H9 (cell line): ENCODE results near the gene RHOB. TPM values are rescaled to one million over a fixed set of nuclear protein-coding genes. Genes with fewer than 3 reads are reported as not detected.

Experiments
- DNase-seq: peaks from one replicate; pipeline ENCODE4 v3.0.0-alpha.2; 2017
- H2AFZ ChIP-seq: one replicate; pipeline ENCODE4 v1.6.1; 2013; ENCODE audit warnings: mild to moderate bottlenecking, low read length, control low read depth, moderate library complexity
- H2AK5ac ChIP-seq: 2 replicates; pipeline ENCODE4 v1.6.1; 2013; ENCODE audit warnings: low read length, control low read depth, mixed read lengths; ENCODE audit not compliant: insufficient read length
- H2BK120ac ChIP-seq: one replicate; pipeline ENCODE4 v1.6.1; 2013; ENCODE audit warnings: low read depth, mild to moderate bottlenecking, low read length, control low read depth, inconsistent platforms; ENCODE audit not compliant: poor library complexity, severe bottlenecking
- H2BK12ac ChIP-seq: 2 replicates; pipeline ENCODE4 v1.6.1; 2013; ENCODE audit warnings: low read length, control low read depth, mixed read lengths, low read depth; ENCODE audit not compliant: insufficient read length
- H2BK15ac ChIP-seq: 2 replicates; pipeline ENCODE4 v1.6.1; 2013; ENCODE audit warnings: low read depth, low read length, control low read depth
- H2BK20ac ChIP-seq: one replicate; pipeline ENCODE4 v1.6.1; 2013; ENCODE audit warnings: low read depth, mild to moderate bottlenecking, low read length, control low read depth, inconsistent platforms; ENCODE audit not compliant: poor library complexity, severe bottlenecking
- H2BK5ac ChIP-seq: 2 replicates; pipeline ENCODE4 v1.6.1; 2013; ENCODE audit warnings: low read length, control low read depth, mixed read lengths; ENCODE audit not compliant: insufficient read length
- H3K14ac ChIP-seq: 2 replicates; pipeline ENCODE4 v1.6.1; 2013; ENCODE audit warnings: low read length, control low read depth; ENCODE audit not compliant: insufficient read depth
- H3K18ac ChIP-seq: 2 replicates; pipeline ENCODE4 v1.6.1; 2013; ENCODE audit warnings: low read depth, mild to moderate bottlenecking, mixed read lengths, low read length, control low read depth; ENCODE audit not compliant: insufficient read length
- H3K23ac ChIP-seq: 2 replicates; pipeline ENCODE4 v1.6.1; 2013; ENCODE audit warnings: low read length, control low read depth, mixed read lengths, low read depth; ENCODE audit not compliant: insufficient read length
- H3K23me2 ChIP-seq: 2 replicates; pipeline ENCODE4 v1.6.1; 2013; ENCODE audit warnings: low read depth, mild to moderate bottlenecking, mixed read lengths, low read length, control low read depth; ENCODE audit not compliant: insufficient read length, poor library complexity, severe bottlenecking
- H3K27ac ChIP-seq: 2 replicates; pipeline ENCODE4 v1.5.1; 2013; ENCODE audit warnings: low read length, control low read depth, mixed read lengths, low read depth; ENCODE audit not compliant: insufficient read length
- H3K27me3 ChIP-seq: 2 replicates; pipeline ENCODE4 v1.6.1; 2013; ENCODE audit warnings: low read length, control low read depth, inconsistent platforms; ENCODE audit not compliant: insufficient read depth
- H3K4ac ChIP-seq: 2 replicates; pipeline ENCODE4 v1.6.1; 2013; ENCODE audit warnings: low read depth, mild to moderate bottlenecking, control low read depth, inconsistent platforms, low read length, moderate library complexity
- H3K4me1 ChIP-seq: 2 replicates; pipeline ENCODE4 v1.6.1; 2013; ENCODE audit warnings: low read length, control low read depth, inconsistent platforms; ENCODE audit not compliant: insufficient read depth
- H3K4me2 ChIP-seq: 2 replicates; pipeline ENCODE4 v1.6.1; 2013; ENCODE audit warnings: low read length, control low read depth, mixed read lengths; ENCODE audit not compliant: insufficient read length, insufficient read depth
- H3K56ac ChIP-seq: 2 replicates; pipeline ENCODE4 v1.6.1; 2013; ENCODE audit warnings: low read depth, mild to moderate bottlenecking, mixed read lengths, low read length, control low read depth; ENCODE audit not compliant: insufficient read length
- H3K79me1 ChIP-seq: 2 replicates; pipeline ENCODE4 v1.6.1; 2013; ENCODE audit warnings: low read depth, mild to moderate bottlenecking, moderate library complexity, low read length, control low read depth, inconsistent platforms; ENCODE audit not compliant: insufficient read depth, poor library complexity, severe bottlenecking
- H3K79me2 ChIP-seq: 2 replicates; pipeline ENCODE4 v1.6.1; 2013; ENCODE audit warnings: low read length, control low read depth, inconsistent platforms; ENCODE audit not compliant: insufficient read depth
- H3K9ac ChIP-seq: 2 replicates; pipeline ENCODE4 v1.6.1; 2013; ENCODE audit warnings: low read length, control low read depth, mixed read lengths; ENCODE audit not compliant: insufficient read length; ENCODE audit errors: extremely low read depth
- H3K9me3 ChIP-seq: one replicate; pipeline ENCODE4 v1.6.1; 2013; ENCODE audit warnings: low read depth, low read length, inconsistent platforms; ENCODE audit not compliant: control insufficient read depth
- H3T11ph ChIP-seq: one replicate; pipeline ENCODE4 v1.6.1; 2013; ENCODE audit warnings: mild to moderate bottlenecking, low read length, control low read depth, inconsistent platforms
- H4K20me1 ChIP-seq: one replicate; pipeline ENCODE4 v1.6.1; 2013; ENCODE audit not compliant: control insufficient read depth, insufficient read length, insufficient read depth
- H4K5ac ChIP-seq: 2 replicates; pipeline ENCODE4 v1.6.1; 2013; ENCODE audit warnings: low read depth, mild to moderate bottlenecking, mixed read lengths, low read length, control low read depth; ENCODE audit not compliant: insufficient read length
- H4K8ac ChIP-seq: replicated peaks from 2 replicates; pipeline ENCODE4 v1.6.1; 2013; ENCODE audit warnings: low read length, control low read depth, mixed read lengths, low read depth; ENCODE audit not compliant: insufficient read length
- H4K91ac ChIP-seq: 2 replicates; pipeline ENCODE4 v1.6.1; 2013; ENCODE audit warnings: low read depth, mild to moderate bottlenecking, moderate library complexity, mixed read lengths, low read length, control low read depth; ENCODE audit not compliant: insufficient read length
- H3K27ac Mint-ChIP-seq, 3 experiments: 2 replicates in 2 of 3; 3 replicates in 1 of 3; pipeline ENCODE4 v1.8.0; 2020 to 2021; ENCODE audit warnings: mixed read lengths in 3 of 3, mild to moderate bottlenecking in 1 of 3, moderate library complexity in 1 of 3
- H3K27me3 Mint-ChIP-seq: 2 replicates; pipeline ENCODE4 v1.8.0; 2021; ENCODE audit warnings: low read depth, mild to moderate bottlenecking, moderate library complexity, mixed read lengths
- H3K36me3 Mint-ChIP-seq, 3 experiments: 2 replicates in 2 of 3; 3 replicates in 1 of 3; pipeline ENCODE4 v1.8.0; 2020 to 2021; ENCODE audit warnings: low read depth in 3 of 3, mixed read lengths in 3 of 3; ENCODE audit not compliant: insufficient read depth in 1 of 3
- H3K4me1 Mint-ChIP-seq, 2 experiments: 2 replicates each; pipeline ENCODE4 v1.8.0; 2020; ENCODE audit warnings: mixed read lengths in 2 of 2
- H3K4me3 Mint-ChIP-seq, 2 experiments: 2 replicates in 1 of 2; 3 replicates in 1 of 2; pipeline ENCODE4 v1.8.0; 2020 to 2021; ENCODE audit warnings: mild to moderate bottlenecking in 2 of 2, mixed read lengths in 2 of 2, moderate library complexity in 1 of 2
- H3K9me3 Mint-ChIP-seq, 2 experiments: 2 replicates in 1 of 2; 3 replicates in 1 of 2; pipeline ENCODE4 v1.8.0; 2020; ENCODE audit warnings: mild to moderate bottlenecking in 2 of 2, mixed read lengths in 2 of 2, moderate library complexity in 1 of 2
- WGBS: extraction: QIAGEN DNeasy Blood & Tissue Kit; methylation state at CpG from one replicate; pipeline ENCODE4 v1.1.7; 2013; ENCODE audit warnings: missing lambda C conversion rate, low lambda C conversion rate, mixed read lengths; ENCODE audit not compliant: insufficient read length; ENCODE audit errors: extremely low coverage; 5-methylcytosine and 5-hydroxymethylcytosine counted together
- total RNA-seq: library from RNA; stranded (reverse); gene quantifications from 2 replicates; pipeline ENCODE4 v1.2.1, GENCODE V29; 2021
- TF ChIP-seq, protein P1 (sequence below): fragments of 200-600 bp; sonication (generic); conservative IDR thresholded peaks from 3 replicates; pipeline ENCODE4 v1.8.0; 2021; ENCODE audit warnings: antibody characterized with exemption, mild to moderate bottlenecking

The RHOB gene
- total RNA-seq, 1 experiment from 2014 or later: 10.3 TPM

DNA sequence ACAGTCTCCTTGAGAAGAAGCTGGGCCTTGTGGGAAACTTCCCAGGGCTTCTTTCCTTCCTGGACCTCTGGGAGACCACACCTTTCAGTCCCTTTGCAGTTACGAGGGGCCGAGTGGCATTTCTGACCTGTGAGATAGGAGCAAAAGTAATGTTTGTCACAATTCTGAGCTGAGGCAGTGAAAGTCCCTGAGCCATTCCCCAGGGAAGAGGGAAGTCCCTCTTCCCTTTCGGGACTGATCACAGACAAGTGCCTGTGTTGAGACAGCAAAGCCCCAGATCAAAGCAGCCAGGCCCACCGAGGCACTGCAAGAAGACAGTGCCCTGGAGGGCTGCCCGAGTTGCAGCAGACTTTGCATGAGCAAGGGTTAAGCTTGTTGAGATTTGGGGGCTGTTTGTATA, 41.9 kb downstream of the RHOB start:
- Histone ChIP-seq H3K4me2 (no peak overlapping the region), H4K91ac (no peak overlapping the region), H3K79me1 (no peaks in the 10 kb centered on the region), H2BK15ac (no peak overlapping the region), H4K20me1 (no peaks in the 10 kb centered on the region), H3K9ac (no peak overlapping the region), H3K27ac (no peak overlapping the region), H3K14ac (no peak overlapping the region), H2BK5ac (no peak overlapping the region), H3K9me3 (no peaks in the 10 kb centered on the region), H2BK12ac (no peak overlapping the region), H3K4ac (no peak overlapping the region), H2AFZ (no peak overlapping the region), H2BK20ac (no peak overlapping the region), H4K8ac (no peak overlapping the region), H3T11ph (no peak overlapping the region), H3K56ac (no peak overlapping the region), H2AK5ac (no peak overlapping the region), H3K79me2 (no peaks in the 10 kb centered on the region), H4K5ac (no peak overlapping the region), H3K27me3 (no peaks in the 10 kb centered on the region), H3K23ac (no peak overlapping the region), H3K23me2 (no peaks in the 10 kb centered on the region), H3K4me1 (peaks cover 2% of the 10 kb centered on the region; the same call in 1 of the 2 replicates), H3K18ac (no peak overlapping the region), H2BK120ac (no peak overlapping the region)
- peaks cover 55% of the 10 kb centered on the region for H3K27me3 Mint-ChIP-seq
- TF ChIP-seq, protein P1, sequence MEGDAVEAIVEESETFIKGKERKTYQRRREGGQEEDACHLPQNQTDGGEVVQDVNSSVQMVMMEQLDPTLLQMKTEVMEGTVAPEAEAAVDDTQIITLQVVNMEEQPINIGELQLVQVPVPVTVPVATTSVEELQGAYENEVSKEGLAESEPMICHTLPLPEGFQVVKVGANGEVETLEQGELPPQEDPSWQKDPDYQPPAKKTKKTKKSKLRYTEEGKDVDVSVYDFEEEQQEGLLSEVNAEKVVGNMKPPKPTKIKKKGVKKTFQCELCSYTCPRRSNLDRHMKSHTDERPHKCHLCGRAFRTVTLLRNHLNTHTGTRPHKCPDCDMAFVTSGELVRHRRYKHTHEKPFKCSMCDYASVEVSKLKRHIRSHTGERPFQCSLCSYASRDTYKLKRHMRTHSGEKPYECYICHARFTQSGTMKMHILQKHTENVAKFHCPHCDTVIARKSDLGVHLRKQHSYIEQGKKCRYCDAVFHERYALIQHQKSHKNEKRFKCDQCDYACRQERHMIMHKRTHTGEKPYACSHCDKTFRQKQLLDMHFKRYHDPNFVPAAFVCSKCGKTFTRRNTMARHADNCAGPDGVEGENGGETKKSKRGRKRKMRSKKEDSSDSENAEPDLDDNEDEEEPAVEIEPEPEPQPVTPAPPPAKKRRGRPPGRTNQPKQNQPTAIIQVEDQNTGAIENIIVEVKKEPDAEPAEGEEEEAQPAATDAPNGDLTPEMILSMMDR: no peak
- H3K4me3 Mint-ChIP-seq: no peak overlapping the region
- H3K9me3 Mint-ChIP-seq: no peaks in the 10 kb centered on the region
- H3K36me3 Mint-ChIP-seq: no peaks in the 10 kb centered on the region
- WGBS: no CpG with 5 or more reads among the region's 5 CpGs
- no peak for DNase-seq
- no peak overlapping the region for H3K27ac Mint-ChIP-seq
- peaks cover 30 to 36% of the 10 kb centered on the region in 2 experiments for H3K4me1 Mint-ChIP-seq
